ENCODE results near the gene RBFOX1.

The RBFOX1 gene

GRCh38 chr16:7318686-7319085, 14.0 kb upstream of the RBFOX1 start:
- Histone ChIP-seq H4K20me1 (ENCODE audit: insufficient read depth, low read length, poor library complexity, severe bottlenecking) (no peaks in the 10 kb centered on the region), H3K9me2 (replicated peaks; ENCODE audit: low read depth, low read length) (no peaks in the 10 kb centered on the region), H2AFZ (ENCODE audit: low read length) (no peak overlapping the region), H3K9me3 (ENCODE audit: insufficient read depth, low read depth, low read length) (no peaks in the 10 kb centered on the region), H3K4me1 (ENCODE audit: insufficient read depth, low read length, poor library complexity, severe bottlenecking) (no peaks in the 10 kb centered on the region), H3K4me3 (ENCODE audit: low read length, poor library complexity, severe bottlenecking) (no peak overlapping the region), H3K36me3 (ENCODE audit: insufficient read depth, low read length) (no peaks in the 10 kb centered on the region), H3K79me2 (ENCODE audit: insufficient read depth, low read length) (no peaks in the 10 kb centered on the region), H3K9ac (ENCODE audit: low read depth, low read length, poor library complexity, severe bottlenecking) (no peak overlapping the region), H3K27me3 (ENCODE audit: insufficient read depth, low read length, poor library complexity, severe bottlenecking) (no peaks in the 10 kb centered on the region), H3K4me2 (ENCODE audit: low read depth, low read length, poor library complexity, severe bottlenecking) (no peak overlapping the region), H3F3A (ENCODE audit: low read depth) (no peaks in the 10 kb centered on the region)
- TF ChIP-seq EZH2phosphoT487 (IDR thresholded peaks at IDR 0.05; ENCODE audit: borderline replicate concordance) (no peak), CTCF (conservative IDR thresholded peaks at IDR 0.05; ENCODE audit: low read length) (no peak)

- Histone ChIP-seq H3F3A (ENCODE audit: low read depth) (no peaks in the 10 kb centered on the region), H3K9ac (ENCODE audit: low read depth, low read length, poor library complexity, severe bottlenecking) (no peak overlapping the region), H4K20me1 (ENCODE audit: insufficient read depth, low read length, poor library complexity, severe bottlenecking) (no peaks in the 10 kb centered on the region), H3K4me1 (ENCODE audit: insufficient read depth, low read length, poor library complexity, severe bottlenecking) (no peaks in the 10 kb centered on the region), H2AFZ (ENCODE audit: low read length) (no peak overlapping the region), H3K36me3 (ENCODE audit: insufficient read depth, low read length) (no peaks in the 10 kb centered on the region), H3K9me2 (replicated peaks; ENCODE audit: low read depth, low read length) (no peaks in the 10 kb centered on the region), H3K79me2 (ENCODE audit: insufficient read depth, low read length) (no peaks in the 10 kb centered on the region), H3K4me3 (ENCODE audit: low read length, poor library complexity, severe bottlenecking) (no peak overlapping the region), H3K4me2 (ENCODE audit: low read depth, low read length, poor library complexity, severe bottlenecking) (no peak overlapping the region), H3K27me3 (ENCODE audit: insufficient read depth, low read length, poor library complexity, severe bottlenecking) (no peaks in the 10 kb centered on the region), H3K9me3 (ENCODE audit: insufficient read depth, low read depth, low read length) (no peaks in the 10 kb centered on the region)
- TF ChIP-seq CTCF (conservative IDR thresholded peaks at IDR 0.05; ENCODE audit: low read length) (no peak), EZH2phosphoT487 (IDR thresholded peaks at IDR 0.05; ENCODE audit: borderline replicate concordance) (no peak)
Measured at GRCh38 chr16:7319514-7319913, 13.1 kb upstream of the RBFOX1 start.

GRCh38 chr16:7321661-7322060, 11.0 kb upstream of the RBFOX1 start:
- Histone ChIP-seq H2AFZ (ENCODE audit: low read length) (no peak overlapping the region), H3K4me2 (ENCODE audit: low read depth, low read length, poor library complexity, severe bottlenecking) (no peak overlapping the region)
- TF ChIP-seq CTCF (conservative IDR thresholded peaks at IDR 0.05; ENCODE audit: low read length) = no peak
- no peak for TF ChIP-seq EZH2phosphoT487 (IDR thresholded peaks at IDR 0.05; ENCODE audit: borderline replicate concordance)

More at GRCh38 chr16:7321661-7322060, 11.0 kb upstream of the RBFOX1 start:
- Histone ChIP-seq H3F3A (ENCODE audit: low read depth) (no peaks in the 10 kb centered on the region), H3K9ac (ENCODE audit: low read depth, low read length, poor library complexity, severe bottlenecking) (no peak overlapping the region), H3K79me2 (ENCODE audit: insufficient read depth, low read length) (no peaks in the 10 kb centered on the region), H3K9me3 (ENCODE audit: insufficient read depth, low read depth, low read length) (no peaks in the 10 kb centered on the region), H3K4me1 (ENCODE audit: insufficient read depth, low read length, poor library complexity, severe bottlenecking) (no peaks in the 10 kb centered on the region), H3K9me2 (replicated peaks; ENCODE audit: low read depth, low read length) (no peaks in the 10 kb centered on the region), H3K27me3 (ENCODE audit: insufficient read depth, low read length, poor library complexity, severe bottlenecking) (no peaks in the 10 kb centered on the region), H3K4me3 (ENCODE audit: low read length, poor library complexity, severe bottlenecking) (no peak overlapping the region), H4K20me1 (ENCODE audit: insufficient read depth, low read length, poor library complexity, severe bottlenecking) (no peaks in the 10 kb centered on the region), H3K36me3 (ENCODE audit: insufficient read depth, low read length) (no peaks in the 10 kb centered on the region)
